NCI-H2029 treated with DMSO at 0.1 percent for 48 hours (cell line): ENCODE data around the gene PTPRH.

Experiments used
- DNase-seq: peaks from one replicate; lab custom pipeline; 2025; lab: John Stamatoyannopoulos, UW

Gene PTPRH, protein sequence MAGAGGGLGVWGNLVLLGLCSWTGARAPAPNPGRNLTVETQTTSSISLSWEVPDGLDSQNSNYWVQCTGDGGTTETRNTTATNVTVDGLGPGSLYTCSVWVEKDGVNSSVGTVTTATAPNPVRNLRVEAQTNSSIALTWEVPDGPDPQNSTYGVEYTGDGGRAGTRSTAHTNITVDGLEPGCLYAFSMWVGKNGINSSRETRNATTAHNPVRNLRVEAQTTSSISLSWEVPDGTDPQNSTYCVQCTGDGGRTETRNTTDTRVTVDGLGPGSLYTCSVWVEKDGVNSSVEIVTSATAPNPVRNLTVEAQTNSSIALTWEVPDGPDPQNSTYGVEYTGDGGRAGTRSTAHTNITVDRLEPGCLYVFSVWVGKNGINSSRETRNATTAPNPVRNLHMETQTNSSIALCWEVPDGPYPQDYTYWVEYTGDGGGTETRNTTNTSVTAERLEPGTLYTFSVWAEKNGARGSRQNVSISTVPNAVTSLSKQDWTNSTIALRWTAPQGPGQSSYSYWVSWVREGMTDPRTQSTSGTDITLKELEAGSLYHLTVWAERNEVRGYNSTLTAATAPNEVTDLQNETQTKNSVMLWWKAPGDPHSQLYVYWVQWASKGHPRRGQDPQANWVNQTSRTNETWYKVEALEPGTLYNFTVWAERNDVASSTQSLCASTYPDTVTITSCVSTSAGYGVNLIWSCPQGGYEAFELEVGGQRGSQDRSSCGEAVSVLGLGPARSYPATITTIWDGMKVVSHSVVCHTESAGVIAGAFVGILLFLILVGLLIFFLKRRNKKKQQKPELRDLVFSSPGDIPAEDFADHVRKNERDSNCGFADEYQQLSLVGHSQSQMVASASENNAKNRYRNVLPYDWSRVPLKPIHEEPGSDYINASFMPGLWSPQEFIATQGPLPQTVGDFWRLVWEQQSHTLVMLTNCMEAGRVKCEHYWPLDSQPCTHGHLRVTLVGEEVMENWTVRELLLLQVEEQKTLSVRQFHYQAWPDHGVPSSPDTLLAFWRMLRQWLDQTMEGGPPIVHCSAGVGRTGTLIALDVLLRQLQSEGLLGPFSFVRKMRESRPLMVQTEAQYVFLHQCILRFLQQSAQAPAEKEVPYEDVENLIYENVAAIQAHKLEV

GRCh38 chr19:55208880-55209692 is at the start of gene PTPRH:
PTPRH (minus strand) TSS chr19:55209501; CDS start chr19:55209433, 68 bp downstream.
- no peak for DNase-seq

DNA sequence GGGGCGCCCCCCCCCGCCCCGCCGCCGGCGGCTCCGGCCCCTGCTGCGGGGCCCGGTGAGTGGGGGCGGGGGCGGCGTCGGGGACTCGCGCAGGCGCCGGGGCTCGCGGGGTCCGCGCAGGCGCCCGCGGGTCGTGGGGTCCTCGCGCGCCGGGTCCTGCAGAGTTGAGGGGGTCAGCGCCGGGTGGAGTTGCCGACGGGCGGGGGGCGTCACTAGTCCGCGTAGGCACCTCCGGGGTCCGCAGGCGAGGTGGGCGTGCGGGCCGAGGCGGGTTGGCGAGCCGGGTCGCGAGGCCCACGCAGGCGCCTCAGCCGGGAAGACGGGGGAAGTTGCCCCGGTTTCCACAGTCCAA is 49.2 kb upstream of the PTPRH start:
- no peak for DNase-seq

DNA sequence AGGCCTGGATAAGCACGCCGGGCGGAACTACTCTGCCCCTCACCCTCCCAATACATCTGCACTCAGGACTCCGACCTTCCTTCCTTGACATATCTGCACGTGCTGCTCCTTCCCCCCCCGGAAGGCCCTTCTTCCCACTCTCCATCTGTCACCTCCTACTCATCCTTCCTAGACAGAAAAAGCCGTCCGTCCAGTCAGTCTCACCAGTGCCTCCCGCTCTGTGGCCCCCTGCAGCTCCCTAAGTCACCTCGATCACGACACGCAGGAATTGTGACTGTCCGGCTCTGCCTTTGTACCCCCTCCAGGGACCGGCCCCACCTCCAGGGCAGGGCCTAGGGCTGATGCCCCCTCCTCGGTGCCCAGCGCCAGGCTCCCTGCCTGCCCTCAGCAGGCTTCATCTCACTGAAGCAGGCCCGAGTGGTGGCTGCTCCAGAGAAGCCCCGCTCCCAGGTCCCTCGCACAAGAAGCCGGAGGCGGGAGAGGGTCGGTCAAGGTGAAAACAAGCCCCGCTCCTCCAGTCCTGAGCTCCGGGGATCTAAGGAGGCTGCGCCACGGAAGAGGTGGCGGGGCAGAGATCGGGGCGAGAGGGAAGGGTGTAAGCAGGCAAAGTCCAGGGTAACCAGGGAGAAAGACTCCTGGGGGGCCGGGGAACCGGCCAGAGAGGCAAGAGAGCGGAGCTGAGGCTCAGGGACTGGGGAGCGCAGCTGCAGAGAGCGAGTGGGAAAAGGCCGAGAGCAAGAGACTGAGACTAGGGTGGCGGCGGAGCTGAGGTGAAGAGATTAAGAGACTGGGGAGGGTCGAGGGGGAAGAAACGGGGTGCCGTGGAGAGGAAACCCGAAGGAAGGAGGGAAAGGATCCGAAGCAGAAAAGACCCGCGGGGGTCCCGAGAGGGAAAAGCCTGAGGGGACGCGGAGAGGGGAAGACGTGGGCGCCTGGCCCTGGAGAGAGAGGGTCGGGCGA is 48.4 kb upstream of the PTPRH start:
- no peak for DNase-seq

DNA sequence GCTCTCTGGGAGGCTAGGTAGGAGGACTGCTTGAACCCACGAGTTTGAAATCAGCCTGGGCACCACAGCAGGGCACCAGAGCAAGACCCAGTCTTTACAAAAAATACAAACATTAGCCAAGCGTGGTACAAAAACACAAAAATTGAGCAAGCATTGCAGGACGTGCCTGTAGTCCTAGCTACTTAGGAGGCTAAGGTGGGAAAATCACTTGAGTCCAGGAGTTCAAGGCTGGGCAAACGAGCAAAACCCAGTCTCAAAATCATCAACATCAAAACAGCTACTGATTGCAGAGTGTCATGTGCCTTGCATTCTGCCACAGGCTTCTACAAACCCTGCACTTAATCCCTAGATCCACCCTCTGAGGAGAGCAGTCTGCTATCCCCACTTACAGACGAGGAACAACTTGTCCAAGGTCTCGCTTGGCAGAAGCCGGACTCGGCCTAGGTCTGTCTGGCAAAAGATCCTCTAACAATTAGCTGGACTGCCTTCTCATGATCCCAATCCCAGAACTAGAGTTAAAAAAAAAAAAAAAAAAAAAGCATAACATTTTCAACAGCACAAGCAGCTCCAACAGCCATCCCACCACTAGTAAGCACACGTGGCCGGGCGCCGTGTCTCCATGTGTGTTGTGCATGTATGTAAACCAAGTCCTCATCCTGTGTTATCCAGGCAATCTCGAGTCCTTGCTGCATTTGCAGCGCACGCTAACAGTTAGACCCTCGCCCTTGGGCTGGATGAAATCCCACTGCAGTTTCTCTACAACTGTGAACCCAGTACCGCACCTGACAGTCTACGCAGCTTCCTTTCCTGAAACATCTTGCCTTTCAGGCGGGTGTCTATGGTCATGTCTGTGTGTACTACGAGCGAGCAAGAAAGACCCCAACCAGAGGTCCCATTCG is 47.5 kb upstream of the PTPRH start:
- DNase-seq, result no peak

GRCh38 chr19:55255618-55256423 is 46.5 kb upstream of the PTPRH start:
- DNase-seq, result no peak

DNA sequence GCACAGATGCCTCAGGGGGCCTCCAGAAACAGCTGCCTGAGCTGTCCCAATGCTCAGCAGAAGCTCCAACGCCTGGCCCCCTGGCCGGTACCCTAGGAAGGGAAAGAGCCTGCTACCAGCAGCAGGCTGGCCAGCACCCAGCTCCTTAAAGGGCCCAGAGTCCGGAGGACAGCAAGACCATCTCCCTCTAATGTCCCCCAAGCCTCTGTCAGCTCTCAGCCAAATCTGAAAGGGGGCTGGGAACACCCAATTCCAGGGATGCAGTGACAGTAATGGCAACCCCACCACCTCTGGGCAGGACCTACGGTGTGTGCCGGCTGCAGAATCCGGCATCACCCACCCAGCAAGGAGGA is 45.3 kb upstream of the PTPRH start:
- no peak for DNase-seq

DNA sequence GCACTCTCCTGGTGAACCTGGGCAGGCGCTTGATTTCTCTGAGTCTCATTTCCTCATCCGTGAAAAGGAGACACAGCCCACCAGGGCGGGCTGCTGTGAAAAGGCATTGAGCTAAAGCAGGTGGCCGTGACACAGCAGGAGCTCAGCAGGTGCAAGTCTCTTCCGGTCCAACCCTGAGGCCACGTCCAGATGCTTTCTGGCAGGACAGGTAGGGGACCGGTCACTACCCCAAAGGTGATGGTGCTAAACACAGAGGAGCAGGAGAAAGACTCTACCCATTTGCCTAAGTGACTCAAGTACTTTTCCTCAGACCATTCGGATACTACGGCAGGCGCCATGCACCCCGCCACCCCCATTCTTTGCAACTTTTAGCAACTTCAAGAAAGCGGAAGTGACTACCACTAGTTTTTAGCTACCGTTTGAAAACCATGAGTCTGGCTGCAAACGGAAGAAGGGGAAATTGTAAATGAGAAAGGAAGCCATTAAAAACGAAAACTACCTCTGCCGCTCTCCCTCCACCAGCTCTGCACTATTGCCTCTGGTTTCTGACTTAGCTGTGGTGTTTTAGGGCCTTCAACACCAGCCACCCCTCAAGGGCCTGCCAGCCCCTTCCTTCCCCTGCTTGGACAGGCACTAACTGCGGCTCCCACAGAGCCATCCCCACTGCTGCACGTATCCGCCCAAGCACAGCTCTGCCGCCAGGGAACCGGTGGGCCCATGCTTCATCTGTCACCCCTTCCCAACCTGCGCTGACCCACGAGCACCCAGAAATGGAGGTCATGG is 44.7 kb upstream of the PTPRH start:
- DNase-seq, result no peak

DNA sequence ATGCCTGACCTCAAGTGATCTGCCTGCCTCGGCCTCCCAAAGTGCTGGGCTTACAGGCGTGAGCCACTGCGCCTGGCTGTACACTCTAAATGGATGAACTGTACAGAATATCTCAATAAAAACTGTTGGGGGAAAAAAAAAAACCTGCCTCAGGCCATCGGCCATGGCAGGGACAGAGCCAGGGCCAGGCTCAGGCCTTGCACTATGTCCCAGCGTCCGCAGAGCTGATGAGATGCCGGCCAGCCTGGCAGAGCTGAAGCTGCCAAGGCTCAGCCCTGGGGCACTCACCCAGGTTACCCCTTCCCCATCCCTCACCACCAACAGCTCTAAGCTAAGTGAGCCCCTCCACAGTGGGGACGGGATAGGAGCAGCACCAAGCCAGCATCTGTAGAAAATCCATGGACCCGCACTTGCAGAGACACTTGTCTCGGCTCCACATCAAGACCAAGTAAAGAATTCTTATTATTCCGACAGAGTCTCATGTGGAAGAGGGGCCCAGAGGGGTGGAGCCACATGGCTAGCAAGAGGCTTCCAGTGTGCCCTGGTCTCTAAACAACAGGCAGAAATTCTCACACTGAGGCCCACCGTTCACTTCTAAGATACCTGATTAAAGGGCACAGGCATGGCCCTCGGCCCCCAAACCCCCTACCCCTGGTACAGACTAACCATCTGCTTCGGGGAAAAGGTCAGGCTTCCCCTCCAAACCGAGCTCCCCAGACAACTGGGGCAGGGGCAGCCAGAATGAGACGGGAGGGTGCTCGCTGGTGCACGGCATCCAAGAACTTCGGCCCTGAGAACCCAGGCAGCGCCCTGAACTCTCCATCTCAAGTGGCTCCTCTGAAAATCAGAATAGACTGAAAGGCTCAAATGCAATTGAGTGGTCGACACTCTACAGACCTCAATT is 43.7 kb upstream of the PTPRH start:
- no peak for DNase-seq

- DNase-seq, result no peak
Observed at GRCh38 chr19:55251341-55252081, 42.2 kb upstream of the PTPRH start.

- DNase-seq, result no peak
Observed at GRCh38 chr19:55250262-55251036, 41.1 kb upstream of the PTPRH start.

GRCh38 chr19:55249841-55250240 is 40.5 kb upstream of the PTPRH start:
- DNase-seq, result no peak

DNA sequence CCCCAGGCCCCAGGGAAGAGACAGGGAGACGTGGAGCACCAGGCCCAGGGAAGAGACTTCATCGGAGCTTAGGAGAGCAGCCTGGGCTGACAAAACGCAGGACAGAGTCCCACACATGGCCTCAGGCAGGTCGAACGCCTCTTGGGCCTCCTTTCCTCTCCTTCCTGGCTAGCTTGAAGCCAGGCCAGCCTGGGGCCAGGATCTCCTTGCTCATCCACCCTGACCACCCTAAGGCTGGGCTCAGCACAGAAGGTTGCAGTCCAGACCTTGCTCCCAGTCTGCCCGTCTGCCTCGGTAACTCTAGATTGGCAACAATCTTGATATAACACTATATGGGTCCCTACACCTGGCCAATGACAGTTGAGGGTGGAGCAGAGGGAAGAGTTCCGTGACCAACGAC is 39.4 kb upstream of the PTPRH start:
- no peak for DNase-seq

DNA sequence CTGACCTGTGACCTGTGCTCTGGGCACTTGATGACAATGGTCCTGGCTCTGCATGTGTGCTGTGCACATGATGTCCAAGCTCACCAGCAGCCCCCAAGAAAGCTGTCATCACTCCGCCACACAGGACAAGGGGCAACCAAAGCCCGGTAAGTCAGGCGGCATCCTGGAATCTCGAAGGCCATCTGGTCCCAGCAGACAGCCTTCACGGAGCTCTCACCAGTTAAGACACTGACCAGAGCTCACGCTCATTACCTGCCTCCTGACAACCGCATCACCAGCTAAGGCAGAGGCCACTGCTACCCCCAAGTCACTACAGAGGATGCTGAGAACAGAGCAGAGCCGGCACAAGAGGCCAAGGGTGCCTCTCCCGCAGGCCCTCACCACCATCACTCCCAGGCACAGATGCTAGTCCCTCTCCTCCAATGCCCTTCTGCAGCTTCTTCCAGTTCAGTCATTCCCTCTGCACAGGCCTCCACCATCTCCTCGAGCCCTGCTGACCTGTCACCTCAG is 38.9 kb upstream of the PTPRH start:
- DNase-seq, result no peak

DNA sequence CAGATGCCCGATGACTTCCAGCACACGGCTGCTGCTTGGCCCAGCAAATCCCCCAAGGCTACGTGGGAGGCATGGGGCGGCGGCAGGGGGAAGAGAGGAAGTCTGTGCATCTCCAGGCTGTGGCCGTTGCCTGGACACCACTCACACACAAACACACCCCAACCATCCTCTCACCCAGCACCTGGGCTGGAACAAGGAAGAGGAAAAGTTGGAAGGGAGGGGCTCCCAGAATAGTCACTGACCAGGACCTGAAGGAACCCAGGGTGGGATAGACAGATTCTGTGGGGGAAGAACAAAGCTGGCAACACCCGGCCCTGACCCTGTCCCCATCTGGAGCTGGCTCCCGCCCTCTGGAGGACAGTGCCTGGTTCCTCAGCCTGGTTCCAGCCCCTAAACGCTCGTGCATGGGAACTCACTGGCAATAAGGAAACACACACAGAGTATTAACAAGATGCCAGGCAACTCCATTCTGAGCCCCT is 38.4 kb upstream of the PTPRH start:
- no peak for DNase-seq
